Suppressor macrophage treated with lipopolysaccharide for 4 hours (primary cell): Measurements from ENCODE around the gene CEP97.
"Not testable (repeated sequence)": the region's sequence is repeated elsewhere in the genome, so short reads cannot be mapped to it uniquely, and the experiment has no call there.

Experiments
- DNase-seq: peaks from one replicate; pipeline ENCODE4 v3.0.0-alpha.2; 2020

CEP97 gene

GRCh38 chr3:101702726-101703125, 21.7 kb upstream of the CEP97 start:
- no peak for DNase-seq

DNA sequence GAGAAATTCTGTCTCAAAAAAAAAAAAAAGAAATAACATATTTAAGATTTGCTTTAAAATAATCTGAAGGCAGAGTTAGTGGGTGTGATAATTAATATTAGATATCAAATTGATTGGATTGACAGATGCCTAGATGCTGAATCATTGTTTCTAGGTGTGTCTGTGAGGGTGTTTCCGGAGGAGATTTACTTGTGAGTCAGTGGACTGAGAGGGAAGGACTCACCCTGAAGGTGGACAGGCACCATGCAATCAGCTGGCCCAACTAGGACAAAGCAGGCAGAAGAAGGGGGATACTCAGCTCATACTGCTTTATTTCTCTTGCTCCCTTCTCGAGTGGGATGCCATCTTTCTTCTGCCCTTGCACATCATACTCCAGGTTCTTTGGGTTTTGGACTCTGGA, 21.2 kb upstream of the CEP97 start:
- no peak for DNase-seq

GRCh38 chr3:101704639-101705038, 19.8 kb upstream of the CEP97 start:
- DNase-seq = not testable (repeated sequence)

- no peak for DNase-seq
These were observed 15.3 kb upstream of the CEP97 start for GRCh38 chr3:101709126-101709525.

DNA sequence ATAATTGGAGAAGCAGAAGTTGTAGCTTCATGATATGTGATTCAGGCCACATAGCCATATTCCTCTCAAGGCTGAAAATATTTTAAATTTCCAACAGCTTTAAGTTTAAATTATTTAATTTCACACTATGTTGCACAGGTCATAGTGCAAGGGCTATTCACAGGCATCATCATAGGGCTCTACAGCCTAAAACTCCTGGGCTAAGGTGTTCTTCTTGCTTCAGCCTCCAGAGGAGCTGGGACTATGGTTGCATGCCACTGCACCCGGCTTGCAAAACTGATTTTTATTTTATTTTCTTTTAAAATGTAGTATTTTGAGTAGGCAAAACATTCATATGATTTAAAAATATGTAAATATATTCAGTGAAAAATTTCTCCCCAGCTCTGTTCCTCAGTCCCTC, 6.0 kb upstream of the CEP97 start:
- DNase-seq = no peak

DNA sequence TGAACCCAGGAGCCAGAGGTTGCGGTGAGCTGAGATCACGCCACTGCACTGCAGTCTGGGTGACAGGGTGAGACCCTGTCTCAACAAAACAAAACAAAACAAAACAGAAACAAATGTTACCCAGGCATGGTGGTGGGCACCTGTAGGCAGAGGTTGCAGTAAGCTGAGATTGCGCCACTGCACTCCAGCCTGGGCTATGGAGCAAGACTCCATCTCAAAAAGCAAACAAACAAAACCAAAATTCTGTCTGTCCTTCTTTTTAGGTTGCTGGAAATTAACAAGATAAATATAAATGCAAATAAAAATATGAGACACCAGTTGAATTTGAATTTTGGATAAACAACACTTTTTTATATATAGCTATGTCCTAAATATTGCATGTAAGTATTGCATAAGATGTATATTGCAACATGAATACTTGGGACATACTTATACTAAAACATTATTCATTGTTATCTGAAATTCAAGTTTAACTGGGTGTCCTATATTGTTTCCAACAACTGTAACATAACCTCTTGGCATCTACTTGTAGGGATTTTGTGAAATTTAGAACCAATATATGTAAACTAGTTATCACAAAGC, 4.7 kb upstream of the CEP97 start:
- peak; percentile 25 for DNase-seq

- no peak for DNase-seq
These were observed 3.3 kb upstream of the CEP97 start for GRCh38 chr3:101720851-101721840.

DNA sequence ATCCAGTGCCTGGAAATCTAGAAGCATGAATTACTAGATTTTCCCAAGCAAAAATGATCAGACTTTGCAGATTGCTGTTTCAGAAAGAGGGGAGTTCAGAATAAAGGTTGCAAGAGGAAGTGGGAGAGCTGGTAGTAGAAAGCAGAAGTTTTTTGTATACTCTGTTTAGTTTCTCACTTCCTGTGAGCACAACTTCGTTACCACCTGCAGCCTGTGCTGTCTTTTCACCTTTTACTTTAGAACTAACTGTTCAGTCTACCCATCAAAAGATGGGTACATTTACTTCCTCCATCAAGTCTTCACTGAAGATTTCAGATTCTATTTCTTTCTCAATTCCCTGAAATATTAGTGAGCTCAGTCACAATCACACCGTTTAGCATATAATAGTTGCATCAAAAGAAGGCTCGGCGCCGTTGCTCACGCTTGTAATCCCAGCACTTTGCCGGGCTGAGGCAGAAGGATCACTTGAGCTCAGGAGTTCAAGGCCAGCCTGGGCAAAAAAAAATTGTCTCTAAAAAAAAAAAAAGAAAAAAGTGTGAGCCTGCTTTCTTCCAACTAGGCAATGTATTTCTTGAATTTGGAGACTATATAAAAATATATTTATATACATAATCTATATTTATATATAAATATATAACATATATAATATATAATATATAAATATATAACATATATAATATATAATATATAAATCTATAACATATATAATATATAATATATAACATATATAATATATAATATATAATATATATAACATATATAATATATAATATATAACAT, 1.8 kb upstream of the CEP97 start:
- no peak for DNase-seq

DNA sequence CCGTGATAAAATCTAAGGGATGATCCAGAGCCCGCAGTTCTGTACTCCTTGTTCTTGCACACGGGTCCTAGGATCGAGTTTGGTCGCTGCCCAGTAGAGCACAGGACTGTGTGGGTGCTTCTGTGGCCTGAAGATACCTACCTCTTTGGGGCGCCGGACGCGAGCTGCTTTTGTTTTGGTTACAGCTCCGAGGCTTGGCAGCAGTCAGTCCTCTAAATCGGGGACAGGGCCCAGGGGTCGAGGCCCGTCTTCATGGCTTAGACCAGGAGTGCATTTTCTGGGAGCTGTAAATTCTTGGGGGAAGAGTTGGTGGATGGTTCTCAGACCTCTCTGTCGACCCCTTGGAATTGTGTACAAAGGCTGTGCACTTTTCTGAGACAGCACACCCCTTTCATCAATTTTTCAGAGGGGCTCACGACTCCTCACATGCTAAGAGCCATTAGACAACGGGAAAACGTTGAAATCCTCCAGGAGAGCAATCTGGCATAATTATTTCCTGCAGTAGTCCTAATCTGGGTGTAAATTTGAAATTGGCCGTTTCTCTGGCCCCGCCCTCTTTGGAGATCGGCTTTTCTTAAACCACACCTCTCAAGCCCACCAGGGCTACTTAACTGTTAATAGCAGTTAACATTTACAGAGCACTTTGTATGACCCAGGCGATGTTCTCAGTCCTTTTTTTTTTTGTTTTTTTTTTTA, 928 bp downstream of the CEP97 start:
- no peak for DNase-seq

GRCh38 chr3:101725890-101726275, 1.5 kb downstream of the CEP97 start:
- no peak for DNase-seq

GRCh38 chr3:101729586-101729985, 5.2 kb downstream of the CEP97 start:
- DNase-seq = no peak

DNA sequence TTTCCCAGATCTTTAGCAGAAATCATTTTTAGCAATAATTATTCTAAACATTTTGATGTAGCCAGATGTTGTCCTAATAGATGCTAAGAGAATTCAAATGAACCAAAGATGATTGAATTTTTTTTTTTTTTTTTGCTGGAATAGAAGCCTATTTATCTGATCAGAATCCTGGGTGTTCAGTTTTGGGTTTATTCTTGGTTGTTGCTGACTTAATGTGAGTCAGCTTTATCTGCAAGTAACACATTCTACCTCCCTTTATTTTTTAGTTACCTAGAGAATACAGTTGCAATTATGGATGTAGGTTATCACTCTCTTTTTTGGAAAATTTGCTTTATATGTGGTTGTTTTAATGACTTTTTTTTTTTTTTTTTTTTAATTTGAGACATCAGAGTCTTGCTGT, 6.4 kb downstream of the CEP97 start:
- no peak for DNase-seq

DNA sequence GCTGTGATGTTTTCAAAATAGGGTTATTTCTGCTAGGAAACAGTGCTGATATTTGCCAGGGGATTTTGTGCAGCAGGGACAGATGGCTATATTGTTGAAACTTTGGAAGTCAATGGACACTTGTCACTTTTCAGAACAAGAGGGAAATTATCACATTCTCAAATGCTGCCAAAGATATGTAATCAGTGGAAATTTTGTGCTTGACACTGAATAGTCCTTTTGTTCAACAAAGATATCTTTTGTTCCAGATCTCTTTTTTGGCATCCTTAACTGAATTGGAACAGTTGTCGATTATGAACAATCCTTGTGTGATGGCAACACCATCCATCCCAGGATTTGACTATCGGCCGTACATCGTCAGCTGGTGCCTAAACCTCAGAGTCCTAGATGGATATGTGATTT, 7.8 kb downstream of the CEP97 start:
- DNase-seq = no peak

DNA sequence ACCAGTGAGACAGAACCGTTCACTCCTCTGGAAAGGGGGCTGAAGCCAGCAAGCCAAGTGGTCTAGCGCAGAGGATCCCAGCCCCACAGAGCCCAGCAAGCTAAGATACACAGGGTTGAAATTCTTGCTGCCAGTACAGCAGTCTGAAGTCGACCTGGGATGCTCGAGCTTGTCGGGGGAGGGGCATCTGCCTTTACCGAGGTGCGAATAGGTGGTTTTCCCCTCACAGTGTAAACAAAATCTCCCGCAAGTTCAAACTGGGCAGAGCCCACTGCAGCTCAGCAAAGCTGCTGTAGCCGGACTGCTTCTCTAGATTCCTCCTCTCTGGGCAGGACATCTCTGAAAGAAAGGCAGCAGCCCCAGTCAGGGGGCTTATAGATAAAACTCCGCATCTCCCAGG, 11.4 kb downstream of the CEP97 start:
- DNase-seq = no peak

DNA sequence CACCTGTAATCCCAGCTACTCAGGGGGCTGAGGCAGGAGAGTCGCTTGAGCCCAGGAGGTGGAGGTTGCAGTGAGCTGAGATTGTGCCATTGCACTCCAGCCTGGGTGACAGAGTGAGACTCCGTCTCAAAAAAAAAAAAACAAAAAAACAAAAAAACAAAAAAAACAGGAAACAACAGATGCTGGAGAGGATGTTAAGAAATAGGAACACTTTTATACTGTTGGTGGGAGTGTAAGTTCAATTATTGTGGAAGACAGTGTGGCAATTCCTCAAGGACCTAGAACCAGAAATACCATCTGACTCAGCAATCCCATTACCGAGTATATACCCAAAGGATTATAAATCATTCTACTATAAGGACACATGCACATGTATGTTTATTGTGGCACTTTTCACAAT, 17.5 kb downstream of the CEP97 start:
- not testable (repeated sequence) for DNase-seq

DNA sequence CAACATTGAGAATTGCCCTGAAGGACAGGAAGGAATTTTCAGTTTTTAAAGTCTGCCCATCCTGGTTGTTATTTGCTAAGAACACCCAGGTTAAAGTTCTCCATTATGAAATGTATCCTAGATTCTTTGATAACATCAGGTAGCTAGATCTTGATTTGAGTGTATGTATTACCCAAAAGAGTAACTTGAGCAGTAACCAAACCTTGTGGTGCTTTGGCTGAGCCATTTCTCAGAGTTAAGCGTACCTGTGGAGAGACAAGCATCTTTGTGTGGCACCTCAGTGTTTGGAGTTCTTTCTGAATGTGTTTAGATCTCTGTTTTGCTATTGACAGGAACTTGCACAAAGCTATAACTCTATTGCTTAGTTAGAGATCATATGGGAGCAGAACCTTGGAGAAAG, 20.4 kb downstream of the CEP97 start:
- DNase-seq = no peak

GRCh38 chr3:101745934-101746333, 21.5 kb downstream of the CEP97 start:
- not testable (repeated sequence) for DNase-seq

GRCh38 chr3:101753386-101754113, 29.1 kb downstream of the CEP97 start:
- not testable (repeated sequence) for DNase-seq

GRCh38 chr3:101758224-101758623, 33.8 kb downstream of the CEP97 start:
- no peak for DNase-seq

DNA sequence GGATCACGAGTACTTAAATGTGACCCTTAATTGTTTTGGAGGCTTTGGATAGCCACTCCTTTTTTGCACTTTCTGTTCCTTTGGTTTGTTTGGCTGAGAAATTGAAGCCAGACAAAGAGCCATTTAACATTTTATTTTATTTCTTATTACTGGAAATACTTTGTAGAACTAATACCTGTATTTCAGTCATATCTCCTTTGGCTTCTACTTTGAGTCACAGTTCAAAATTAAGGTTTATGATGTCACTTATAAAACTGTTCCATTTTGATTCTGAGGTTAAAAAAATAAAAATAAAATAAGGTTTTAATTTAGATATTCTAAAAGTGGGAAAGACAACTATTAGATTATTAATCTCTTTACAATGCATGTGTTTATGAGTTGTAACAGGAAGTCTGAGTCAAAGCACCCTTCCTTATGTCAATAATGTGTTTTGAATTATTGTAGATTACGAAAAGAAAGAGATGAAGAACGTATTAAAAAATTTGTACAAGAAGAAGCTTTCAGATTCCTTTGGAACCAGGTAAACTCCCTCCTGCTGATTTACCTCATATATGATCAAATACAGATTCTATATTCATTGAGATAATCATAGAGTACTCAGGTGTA, 37.7 kb downstream of the CEP97 start:
- DNase-seq = no peak

- not testable (repeated sequence) for DNase-seq
These were observed 53.4 kb downstream of the CEP97 start for GRCh38 chr3:101777745-101778281.
